HG03558 (cell line): ENCODE results near the gene RAC2.

Source experiments
- ATAC-seq: cut with Tn5 transposase; IDR thresholded peaks from one replicate; pipeline ENCODE4 v1.9.1; 2021; ENCODE audit warnings: moderate number of reproducible peaks; ENCODE audit not compliant: unreplicated experiment; ENCODE audit errors: extremely low read depth

RAC2 gene

GRCh38 chr22:37276776-37277175 lies 32.7 kb upstream of the RAC2 start:
- ATAC-seq = no peak

DNA sequence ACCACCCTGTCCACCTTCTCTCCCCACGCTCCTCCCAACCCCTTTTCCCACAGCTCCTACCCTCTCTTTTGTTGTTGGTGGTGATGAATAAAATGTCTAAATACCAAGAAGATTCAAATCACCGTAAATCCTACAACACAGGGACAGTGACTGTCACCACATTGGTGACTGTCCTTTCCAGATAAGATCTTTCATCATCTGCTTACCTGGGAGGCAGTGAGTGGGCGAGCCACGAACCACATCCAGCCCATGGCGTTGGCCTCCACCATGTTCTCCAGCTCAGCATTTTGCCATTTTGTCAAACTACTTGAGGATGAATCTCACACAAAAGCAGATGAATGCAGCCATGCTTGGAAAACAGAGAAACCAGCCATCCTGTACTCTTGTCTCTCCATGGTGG lies 31.6 kb upstream of the RAC2 start:
- ATAC-seq = no peak

GRCh38 chr22:37275134-37275533 lies 31.1 kb upstream of the RAC2 start:
- ATAC-seq = no peak

DNA sequence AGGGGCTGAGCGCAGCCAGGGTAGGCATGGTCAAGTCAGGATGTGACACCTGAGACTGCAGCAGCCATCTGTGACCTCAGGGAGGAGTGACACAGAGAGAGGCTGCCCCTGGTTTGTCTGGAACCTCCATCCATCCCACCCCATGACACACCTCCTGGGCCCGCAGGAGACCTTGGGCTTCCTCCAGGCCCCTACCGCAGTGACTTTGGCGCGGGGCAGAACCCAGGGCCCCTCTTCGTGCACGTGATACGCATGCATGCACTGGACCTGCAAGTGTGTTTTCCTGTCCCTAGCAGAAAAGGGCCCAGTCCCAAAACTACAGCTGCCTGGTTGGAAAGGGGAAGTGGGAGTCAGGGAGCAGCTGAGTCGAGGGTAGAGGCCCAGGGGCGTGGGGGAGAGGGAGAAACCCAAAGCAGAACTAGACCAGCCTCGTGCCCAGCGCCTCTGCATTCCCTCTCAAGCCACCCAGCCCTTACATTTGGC lies 30.4 kb upstream of the RAC2 start:
- ATAC-seq = no peak

DNA sequence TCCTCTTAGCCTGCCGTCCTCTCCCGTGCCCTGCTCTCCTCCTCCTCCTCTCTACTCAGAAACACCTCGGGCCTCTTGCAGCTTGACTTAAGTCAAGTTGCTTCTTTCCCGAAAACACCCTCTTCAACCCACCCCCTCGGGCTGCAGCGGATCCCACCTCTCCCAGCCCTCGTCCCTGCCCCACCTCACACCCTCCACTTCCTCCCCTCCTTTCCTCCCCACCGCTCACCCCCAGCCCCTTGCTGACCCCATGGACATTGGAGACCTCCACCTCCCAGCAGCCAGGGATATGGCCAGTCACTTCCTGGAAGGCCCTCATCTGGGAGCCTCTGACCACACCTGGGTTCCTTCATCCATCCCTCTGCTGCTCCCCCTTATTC lies 29.8 kb upstream of the RAC2 start:
- no peak for ATAC-seq

- ATAC-seq = no peak
Measured at GRCh38 chr22:37273126-37273845, 29.2 kb upstream of the RAC2 start.

- no peak for ATAC-seq
Measured at GRCh38 chr22:37270928-37271650, 27.0 kb upstream of the RAC2 start.

GRCh38 chr22:37269936-37270678 lies 26.0 kb upstream of the RAC2 start:
- ATAC-seq = no peak

- no peak for ATAC-seq
Measured at GRCh38 chr22:37267661-37268413, 23.8 kb upstream of the RAC2 start.

DNA sequence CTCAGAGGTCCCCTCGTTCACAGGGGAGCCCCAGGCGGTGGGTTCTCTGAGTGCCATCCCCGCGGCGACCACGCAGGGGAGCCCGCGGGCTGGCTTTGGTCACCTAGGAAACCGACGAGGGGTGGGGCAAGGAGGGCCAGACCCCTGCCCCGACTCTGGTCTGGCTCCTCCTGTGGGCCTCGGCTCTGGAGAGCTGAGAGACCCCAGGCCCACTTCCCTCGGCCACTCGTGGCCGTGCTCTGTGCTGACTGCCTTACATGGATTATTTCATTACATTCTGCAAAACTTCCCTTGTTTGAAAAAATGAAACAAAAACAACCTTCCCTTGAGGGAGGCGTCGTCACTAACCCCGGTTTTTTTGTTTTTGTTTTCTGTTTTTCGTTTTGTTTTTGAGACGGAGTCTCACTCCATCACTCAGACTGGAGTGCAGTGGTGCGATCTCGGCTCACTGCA lies 23.1 kb upstream of the RAC2 start:
- ATAC-seq = peak; percentile 45

DNA sequence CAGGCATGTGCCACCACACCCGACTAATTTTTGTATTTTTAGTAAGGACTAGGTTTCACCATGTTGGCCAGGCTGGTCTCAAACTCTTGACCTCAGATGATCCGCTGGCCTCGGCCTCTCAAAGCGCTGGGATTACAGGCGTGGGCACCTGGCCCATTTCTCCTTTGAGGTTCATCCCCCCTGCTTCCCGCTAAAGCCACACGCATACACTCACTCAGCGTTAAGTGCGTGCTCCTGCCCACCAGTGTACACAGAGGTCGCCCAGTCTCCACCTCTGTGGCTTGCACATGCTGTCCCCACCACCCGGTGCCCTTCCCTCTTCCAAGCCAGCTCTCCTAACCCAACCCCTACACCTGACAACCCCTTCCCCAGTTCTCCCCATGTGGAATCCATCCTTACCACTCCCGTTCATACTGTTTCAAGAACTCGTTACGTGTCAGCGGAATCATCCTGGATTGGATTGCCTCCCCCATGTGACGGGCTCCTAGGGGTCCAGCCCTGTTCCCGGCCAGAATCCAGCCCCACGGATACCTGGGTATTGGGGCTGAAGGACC lies 22.6 kb upstream of the RAC2 start:
- no peak for ATAC-seq

DNA sequence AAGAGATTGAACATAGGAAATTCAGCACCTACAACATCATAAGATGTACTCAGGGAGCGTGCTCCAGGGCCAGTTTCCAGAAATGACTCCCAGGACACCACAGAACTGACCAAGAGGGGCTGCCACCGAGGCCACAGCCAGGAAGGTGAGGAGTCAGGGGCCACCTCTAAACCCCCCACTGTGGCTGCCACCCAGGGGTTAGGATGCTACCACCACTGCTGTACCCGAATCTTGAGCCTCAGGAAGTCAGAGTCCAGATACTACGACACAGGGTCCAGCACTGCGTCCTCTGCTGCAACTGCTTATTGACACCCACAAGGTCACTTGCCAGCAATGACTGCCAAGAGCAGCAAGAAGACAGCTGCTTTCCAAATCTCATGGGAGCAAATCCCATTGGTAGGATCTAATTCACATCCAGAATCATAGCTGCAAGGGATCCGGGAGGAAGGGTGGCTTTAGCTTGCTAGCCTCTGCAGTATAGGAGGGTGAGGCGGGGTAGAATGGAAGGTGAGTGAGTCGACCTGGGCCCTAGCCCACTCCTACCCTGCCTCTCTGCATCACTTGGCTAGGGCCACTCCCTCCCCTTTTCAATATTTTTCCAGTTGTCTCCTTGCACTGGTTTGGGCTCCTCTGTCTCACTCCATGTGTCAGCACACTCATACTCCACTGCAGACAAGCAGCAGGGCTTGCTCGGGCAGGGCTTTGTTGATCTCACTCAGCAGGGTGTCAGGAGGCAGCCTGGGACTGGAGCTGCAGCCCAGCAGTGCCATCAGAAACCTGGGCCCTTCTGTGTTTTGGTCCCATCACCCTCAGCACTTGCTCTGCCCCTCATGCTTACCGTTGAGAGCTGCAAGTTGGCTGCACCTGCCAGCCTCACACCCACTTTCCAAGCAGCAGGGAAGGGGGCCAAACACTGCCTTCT lies 20.2 kb upstream of the RAC2 start:
- ATAC-seq = no peak

- ATAC-seq = no peak
Measured at GRCh38 chr22:37262346-37262745, 18.3 kb upstream of the RAC2 start.

- ATAC-seq = no peak
Measured at GRCh38 chr22:37260901-37261336, 16.9 kb upstream of the RAC2 start.

DNA sequence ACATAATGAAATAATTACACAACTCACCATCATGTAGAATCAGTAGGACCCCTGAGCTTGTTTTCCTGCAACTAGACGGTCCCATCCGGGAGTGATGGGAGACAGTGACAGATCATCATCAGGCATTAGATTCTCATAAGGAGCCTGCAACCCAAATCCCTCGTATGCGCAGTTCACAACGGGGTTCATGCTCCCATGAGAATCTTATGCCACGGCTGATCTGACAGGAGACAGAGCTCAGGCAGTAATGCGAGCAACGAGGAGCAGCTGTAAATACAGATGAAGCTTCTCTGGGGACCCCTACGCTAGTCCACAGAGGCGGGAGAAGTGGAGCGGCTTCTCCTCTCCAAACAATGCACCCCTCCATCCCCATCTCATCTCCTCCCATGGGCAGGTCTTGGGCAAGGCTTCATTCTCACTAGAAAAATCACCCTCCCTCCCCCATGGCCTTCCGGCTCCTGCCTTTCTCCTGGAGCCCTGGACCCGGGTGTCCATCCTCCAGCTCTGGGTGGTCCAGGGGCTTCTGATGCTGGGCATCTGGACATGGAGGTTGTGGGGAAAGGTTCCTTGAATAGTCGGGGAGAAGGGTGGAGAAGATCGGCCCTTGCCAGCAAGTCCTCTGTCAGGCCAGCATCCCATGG lies 16.2 kb upstream of the RAC2 start:
- ATAC-seq = no peak

- no peak for ATAC-seq
Measured at GRCh38 chr22:37259540-37260029, 15.5 kb upstream of the RAC2 start.

- no peak for ATAC-seq
Measured at GRCh38 chr22:37258753-37259401, 14.8 kb upstream of the RAC2 start.
